CD4-positive, alpha-beta T cell treated with Interferon gamma for 1 hour (primary cell): ENCODE data around the gene OR8S1.

Experiments used
- DNase-seq: peaks from one replicate; pipeline ENCODE4 v3.0.0-alpha.2; 2020

Gene OR8S1

GRCh38 chr12:48557919-48558318 lies 32.5 kb downstream of the OR8S1 start:
- no peak for DNase-seq

GRCh38 chr12:48567731-48568130 lies 42.3 kb downstream of the OR8S1 start:
- no peak for DNase-seq

GRCh38 chr12:48569946-48570345 lies 44.5 kb downstream of the OR8S1 start, which contains the start of gene LALBA:
Gene LALBA, minus strand, starts transcription at chr12:48570046. Its CDS starts 26 bp downstream, at chr12:48570020.
- no peak for DNase-seq

GRCh38 chr12:48572326-48572725 lies 46.9 kb downstream of the OR8S1 start:
- no peak for DNase-seq
